GM21367 (cell line): Measurements from ENCODE around the gene SRRM3.
"Not testable (repeated sequence)": the region's sequence is repeated elsewhere in the genome, so short reads cannot be mapped to it uniquely, and the experiment has no call there.

Source experiments
- ATAC-seq: cut with Tn5 transposase; IDR thresholded peaks from one replicate; pipeline ENCODE4 v1.9.1; 2021; ENCODE audit not compliant: unreplicated experiment

The SRRM3 gene

DNA sequence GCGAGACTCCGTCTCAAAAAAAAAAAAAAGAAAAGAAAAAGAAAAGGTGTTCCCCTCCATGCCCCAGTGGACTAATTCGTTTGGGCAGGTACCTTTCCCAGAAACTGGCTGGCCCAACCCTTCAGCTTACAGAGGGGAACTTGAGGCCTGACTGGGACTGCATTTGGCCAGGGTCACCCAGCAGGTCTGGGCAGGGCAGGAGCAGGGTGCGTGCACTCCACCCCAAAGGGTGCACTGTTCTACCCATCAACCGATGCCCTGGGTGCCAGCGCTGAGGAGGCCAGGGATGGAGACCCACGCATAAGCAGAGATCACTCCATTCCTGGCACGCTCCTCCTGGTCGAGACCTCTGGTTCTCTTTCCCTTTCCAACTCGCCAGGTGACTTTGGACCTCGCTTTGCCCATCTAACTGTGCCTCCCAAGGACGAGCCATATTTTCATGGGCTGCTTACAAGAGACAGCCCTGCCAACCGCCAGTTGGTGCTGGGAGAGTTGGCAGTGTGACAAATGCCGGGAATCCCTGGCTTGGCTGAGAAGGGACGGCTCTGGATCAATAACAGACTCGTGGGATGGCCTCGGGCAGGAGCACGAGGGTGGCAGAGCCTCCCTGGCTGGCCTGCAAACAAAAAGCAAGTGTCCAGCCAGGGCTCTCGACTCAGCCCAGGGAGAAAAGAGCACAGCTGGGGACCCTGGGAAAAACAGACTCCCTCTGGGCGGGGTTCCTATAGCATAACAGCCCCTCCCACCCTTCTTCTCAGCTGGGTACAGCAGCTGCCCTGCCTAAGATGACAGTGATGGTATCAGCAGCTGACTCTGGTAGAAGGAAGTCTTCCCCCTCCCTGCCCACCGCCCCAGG is 108.6 kb downstream of the SRRM3 start:
- ATAC-seq: no peak

DNA sequence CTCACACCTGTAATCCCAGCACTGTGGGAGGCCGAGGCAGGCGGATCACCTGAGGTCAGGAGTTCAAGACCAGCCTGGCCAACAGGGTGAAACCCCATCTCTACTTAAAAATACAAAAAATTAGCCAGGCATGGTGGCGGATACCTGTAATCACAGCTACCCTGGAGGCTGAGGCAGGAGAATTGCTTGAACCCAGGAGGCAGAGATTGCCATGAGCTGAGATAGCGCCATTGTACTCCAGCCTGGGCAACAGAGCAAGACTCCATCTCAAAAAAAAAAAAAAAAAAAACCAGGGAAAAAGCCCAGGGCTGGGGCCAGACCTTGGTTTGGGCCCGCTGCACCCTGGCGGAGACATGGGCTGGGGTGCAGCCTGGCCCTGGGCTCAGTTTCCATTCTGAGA is 110.1 kb downstream of the SRRM3 start:
- ATAC-seq: not testable (repeated sequence)

DNA sequence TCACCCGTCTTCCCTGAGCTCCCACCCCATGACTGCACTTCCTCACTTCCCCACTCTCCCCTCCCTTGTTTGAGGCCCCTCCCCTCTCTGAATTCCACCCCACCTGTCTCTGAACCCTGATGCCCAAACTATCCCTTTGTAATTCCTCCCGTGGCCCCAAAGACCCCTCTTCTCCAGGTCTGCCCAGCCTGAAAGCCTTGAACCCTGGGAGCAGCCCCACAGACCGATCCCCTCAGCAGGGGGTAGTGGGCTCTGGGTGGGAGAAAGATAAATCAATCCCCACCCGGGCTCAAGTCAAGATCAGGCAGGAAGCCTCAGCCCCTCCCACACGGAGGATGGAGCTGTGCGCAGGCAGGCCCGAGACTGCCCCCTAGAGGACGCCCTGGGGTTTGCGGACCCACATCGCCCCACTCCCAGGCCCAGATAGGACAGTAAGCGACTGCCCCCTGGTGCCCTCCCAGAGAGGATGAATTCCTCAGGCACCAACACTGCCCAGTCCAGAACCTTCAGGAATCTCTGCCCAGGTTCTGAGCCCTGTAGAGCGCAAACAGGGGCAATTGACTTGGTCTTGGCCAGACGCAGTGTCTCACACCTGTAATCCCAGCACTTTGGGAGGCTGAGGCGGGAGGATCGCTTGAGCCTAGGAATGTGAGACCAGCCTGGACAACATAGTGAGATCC is 112.5 kb downstream of the SRRM3 start:
- peak; percentile 34 for ATAC-seq

DNA sequence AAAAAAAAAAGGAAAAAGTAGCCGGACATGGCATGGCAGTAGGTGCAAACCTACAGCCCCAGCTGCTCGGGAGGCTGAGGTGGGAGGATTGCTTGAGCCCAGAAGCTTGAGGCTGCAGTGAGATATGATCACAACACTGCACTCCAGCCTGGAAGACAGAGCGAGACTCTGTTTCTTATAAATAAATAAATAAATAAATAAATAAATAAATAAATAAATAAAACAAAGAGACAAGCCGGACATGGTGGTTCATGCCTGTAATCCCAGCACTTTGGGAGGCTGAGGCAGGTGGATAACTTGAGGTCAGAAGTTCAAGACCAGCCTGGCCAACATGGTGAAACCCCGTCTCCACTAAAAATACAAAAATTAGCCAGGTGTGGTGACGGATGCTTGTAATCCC is 113.0 kb downstream of the SRRM3 start:
- not testable (repeated sequence) for ATAC-seq

DNA sequence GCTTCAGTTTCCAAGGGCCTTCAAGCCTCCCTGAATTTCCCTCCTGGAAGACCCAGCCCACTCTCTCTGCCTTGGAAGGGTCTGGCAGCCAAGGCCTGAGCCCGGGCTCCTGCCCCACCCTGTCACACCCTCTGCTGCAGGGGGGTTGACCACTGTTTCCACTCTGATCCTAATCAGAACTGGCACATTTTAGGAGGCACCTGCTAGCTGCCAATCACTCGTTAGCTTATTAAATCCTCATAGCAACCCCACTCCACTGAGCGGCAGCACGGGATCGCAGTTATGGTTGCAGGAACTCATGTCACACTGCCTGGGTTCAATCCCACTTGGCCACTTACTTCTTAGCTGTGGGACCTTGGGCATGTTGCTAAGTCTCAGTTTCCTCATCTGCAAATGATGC is 113.7 kb downstream of the SRRM3 start:
- no peak for ATAC-seq

DNA sequence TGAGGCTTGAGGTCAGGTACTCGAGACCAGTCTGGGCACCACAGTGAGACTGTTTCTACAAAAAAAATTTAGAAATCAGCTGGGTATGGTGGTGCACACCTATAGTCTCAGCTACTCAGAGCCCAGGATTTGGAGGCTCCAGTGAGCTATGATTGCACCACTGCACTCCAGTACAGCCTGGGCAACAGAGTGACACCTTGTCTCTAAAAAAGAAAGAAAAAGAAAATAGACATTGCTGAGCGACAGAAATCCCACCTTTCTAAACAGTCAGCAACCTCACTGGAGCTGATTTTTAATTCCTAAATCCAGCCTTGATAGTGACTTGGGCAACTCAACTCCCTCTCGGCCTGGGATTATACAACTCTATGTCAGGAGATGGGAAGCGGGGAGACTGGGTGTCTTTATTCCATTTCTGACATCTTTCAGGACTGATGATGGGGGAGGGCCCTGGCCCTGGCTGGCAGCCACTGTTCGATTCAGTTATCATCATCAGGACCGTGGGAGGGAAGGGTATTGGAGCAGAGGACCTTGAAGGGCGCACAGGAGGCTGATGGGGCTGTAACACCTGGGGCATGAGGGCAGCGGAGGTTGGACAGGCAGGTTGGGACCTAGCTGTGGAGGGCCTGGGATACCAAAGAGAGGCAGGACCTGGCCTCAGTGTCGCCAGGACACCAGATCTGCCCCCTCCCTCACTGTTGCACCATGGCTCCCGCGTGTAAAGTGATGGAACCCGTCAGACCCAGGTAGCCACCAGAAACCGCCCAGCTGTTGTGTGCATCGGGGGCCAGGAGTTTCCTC is 115.5 kb downstream of the SRRM3 start:
- ATAC-seq: no peak

DNA sequence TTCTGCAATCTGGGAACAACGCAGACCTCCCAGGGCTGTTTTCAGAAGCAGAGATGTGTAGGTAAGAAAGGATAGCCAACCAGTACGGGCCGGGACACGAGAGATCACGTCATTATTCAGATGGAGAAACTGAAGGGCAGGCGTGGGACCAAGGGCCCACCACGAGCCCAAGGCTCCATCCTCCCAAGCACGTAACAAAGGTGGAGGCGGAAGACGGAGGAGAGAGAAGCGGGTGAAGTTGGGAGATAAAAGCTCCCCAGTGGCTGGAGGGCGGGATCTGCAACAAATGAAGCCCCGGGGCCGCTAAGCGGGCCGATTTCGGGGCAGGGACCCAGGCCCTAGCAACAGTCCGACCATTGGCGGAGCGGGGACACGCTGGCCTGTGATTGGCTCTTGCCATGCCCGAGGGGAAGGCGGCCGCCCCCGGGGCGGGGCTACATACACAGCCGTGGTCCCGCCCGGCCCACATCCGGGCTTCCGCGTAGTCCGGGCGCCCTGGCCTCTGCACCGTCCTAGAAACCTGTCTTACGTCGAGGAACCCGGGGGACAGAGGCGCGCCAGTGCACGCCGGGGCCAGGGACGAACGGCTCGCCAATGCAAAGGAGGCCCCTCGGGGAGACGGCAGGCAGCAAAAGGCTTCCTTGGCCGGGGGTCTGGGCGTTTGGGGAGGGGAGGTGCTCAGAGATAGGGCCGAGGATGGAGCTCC is 116.2 kb downstream of the SRRM3 start:
- peak; percentile 88 for ATAC-seq

DNA sequence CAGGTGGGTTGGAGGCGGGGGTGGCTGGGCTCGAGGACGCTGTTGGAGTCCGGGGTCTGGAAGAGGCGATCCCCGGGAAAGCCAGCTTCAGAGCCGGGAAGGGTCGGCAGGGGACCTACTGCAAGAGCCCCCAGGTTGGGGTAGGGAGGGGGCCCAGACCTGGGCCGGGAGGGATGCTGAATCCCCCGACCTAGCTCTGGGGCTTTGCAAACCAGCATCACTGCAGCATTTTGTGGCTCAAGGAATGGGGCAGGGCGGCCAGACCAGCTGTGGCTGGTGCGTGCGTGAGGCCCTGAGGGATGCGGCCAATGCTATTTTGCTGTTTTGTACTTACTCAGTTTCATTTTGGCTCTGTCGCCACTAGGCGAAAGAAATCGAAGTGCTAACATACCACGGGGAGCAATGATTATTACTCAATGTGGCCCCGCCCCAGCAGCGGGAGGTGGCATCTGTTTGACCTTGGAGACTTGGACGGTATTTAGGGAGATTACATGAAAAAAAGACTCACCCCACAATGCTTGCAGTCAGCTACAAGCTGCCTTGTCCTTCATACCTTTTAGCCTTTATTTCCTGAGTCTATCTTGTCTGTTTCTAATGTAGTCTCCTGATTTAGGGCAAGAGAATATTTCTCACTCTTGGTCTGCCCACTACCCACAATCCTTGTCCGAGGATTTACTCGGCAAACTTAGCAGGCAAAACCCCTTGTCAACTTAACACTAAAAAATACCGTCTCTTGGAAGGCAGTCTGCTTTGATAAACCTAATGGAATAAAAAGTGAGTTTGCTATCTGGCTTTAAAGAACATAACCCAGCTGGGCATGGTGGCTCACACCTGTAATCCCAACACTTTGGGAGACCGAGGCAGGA is 117.0 kb downstream of the SRRM3 start:
- peak; percentile 39 for ATAC-seq

DNA sequence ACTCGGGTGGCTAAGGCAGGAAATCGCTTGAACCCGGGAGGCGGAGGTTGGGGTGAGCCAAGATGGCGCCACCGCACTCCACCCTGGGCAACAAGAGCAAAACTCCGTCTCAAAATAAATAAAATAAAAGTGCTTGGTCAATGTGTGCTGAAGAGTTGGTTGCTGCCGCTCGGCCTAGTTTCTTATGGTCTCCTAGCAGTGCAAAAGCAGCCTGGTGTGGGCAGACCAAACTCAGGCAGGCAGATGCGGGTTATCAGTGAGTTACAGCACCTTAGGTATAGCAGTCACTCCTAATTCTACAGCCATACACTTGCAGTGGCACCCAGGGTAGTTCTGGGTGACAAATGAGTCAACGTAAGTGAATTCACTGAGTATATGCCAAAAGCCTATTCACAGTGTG is 123.4 kb downstream of the SRRM3 start:
- ATAC-seq: no peak

DNA sequence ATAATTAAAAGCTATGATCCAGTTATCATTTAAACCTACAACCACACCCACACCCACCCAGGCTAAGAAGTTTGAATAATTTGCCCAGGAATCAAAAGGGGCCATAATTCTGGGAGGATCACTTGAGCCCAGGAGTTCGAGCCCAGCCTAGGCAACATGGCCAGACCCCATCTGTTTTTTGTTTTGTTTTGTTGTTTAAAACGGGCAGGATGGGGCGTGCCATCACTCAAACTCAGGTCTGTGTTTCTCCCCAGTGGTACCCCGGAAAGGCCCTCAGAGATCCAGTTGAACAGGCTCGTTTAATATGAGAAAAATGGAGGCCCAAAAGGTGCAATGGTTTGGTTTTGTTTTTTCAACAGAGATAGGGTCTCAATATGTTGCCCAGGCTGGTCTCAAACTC is 124.1 kb downstream of the SRRM3 start:
- ATAC-seq: no peak

DNA sequence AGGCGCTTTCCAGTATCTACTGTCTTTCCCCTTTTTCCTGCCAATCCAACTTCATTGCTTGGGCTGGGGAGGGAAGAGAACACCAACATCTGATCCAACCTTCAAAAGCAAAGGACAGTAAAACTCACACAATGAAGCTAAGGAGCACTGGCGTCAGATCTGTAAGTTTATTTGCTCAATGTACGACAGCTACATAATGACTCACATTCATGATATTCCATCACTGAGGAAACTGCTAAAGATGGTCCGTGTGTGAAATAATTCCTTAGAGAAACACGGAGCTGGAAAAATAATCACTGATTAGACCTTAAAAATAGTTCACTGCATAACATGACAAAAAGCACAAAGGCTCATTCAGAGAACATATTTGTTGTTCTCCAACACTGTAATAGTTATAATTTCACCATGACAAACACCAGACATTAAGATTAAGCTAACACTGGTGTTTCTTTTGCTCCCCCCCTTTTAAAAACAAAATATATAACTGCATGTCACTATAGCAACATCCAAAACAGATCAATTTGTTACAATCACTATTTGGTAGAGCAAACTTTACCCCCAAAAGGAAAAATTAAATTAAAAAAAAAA is 125.0 kb downstream of the SRRM3 start:
- no peak for ATAC-seq

DNA sequence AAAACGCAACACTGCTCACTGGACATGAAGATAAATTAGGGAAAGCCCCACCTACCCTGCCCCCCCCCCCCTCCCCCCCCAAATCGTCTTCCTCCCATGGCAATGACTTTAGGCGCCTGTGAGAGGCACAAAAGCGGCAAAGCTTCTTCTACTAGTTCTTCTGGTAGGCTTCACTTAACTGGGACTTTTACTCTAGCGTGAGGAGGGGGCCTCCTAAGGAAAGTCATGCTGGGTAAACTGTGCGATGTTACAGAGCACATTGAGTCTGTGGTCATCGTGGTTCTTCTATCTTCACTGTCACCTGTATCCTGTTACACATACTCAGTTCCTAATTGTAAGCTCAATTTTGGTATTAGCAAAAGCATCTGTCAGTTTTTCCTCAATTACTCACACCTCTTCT is 125.9 kb downstream of the SRRM3 start:
- ATAC-seq: no peak

DNA sequence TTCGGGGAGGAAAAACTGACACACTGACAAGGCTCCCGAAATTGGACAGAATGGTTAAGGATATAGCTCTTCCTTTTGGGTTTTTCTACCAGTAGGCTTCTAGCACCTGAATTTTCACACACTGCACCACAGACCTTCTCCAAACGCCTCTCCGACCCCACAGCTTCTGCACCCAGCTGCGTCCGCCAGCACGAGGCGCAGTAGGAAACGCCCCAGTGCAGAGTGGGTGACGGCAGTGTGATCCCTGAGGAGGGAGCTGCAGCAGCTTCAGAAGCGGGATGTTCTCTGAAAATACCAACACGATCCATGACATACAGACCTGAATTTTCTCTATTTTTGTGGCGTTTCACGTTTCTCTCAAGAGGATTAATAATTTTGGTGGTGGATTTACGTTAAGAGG is 126.7 kb downstream of the SRRM3 start:
- ATAC-seq: no peak

DNA sequence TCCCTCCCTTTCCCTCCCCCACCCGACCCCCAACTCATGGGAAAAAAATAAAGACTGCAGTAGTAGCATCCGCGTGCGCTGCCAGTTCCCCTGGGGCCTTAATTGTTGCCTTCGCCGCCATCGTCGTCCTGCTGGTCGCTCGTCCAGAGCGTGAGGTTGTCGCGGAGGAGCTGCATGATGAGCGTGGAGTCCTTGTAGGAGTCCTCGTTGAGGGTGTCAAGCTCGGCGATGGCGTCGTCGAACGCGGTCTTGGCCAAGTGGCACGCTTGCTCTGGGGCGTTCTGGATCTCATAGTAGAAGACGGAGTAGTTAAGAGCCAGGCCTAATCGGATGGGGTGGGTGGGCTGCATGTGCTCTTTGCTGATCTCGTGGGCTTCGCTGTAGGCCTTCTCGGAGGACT is 127.8 kb downstream of the SRRM3 start:
- no peak for ATAC-seq

DNA sequence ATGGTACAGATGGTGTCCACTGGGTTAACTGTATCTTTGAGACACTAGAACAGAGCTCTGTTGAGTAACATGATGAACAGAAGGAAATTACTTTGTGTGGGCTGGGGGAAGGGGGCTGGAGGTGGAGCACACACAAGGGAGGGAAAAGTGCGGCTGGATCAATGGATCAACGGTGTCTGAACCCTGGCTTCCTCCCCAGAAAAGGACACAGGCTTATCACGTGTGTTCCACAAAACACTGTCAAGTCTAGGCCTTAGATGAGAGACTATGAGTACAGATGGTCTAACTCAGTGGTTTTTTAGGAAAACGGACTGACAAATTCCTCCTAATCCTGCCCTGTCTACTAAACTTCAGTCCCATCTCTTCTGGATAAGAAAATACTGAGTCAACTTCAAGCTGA is 128.6 kb downstream of the SRRM3 start:
- no peak for ATAC-seq

DNA sequence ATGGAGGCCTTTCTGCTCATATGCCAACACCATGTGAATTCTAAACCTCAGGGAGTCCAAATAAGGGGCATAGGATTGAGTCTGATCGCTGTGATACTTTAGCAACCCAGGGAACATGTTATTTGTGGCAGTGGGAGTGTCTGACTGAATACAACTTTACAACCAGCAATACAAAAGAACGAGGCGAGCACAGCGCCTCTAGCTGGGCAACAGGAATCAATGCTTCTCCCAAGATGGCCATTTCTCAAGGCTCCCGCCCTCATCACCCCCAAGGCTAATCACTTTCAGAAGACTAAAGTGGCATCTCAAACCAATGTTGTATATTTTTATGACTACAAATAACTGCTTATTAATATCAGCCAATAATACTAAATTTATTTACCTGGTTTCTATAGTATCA is 129.0 kb downstream of the SRRM3 start:
- ATAC-seq: no peak

DNA sequence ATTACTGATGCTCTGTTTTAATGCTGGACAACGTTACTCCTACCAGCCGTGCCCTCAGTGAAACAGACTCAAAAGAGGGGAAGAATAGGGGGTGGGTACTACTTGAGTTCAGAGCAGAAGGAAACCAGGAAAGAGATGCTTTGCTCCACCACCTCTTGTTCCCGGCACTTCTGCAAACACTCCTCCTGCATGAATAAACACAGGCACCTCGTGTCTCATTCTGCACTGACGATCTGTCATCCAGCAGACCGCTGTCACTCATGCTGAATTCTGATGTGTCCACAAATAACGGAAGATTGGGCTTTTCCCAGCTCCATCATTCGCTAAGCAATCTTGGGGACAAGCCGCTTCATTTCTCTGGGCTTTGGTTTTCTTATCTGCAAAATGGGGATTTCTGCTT is 130.4 kb downstream of the SRRM3 start:
- ATAC-seq: no peak

DNA sequence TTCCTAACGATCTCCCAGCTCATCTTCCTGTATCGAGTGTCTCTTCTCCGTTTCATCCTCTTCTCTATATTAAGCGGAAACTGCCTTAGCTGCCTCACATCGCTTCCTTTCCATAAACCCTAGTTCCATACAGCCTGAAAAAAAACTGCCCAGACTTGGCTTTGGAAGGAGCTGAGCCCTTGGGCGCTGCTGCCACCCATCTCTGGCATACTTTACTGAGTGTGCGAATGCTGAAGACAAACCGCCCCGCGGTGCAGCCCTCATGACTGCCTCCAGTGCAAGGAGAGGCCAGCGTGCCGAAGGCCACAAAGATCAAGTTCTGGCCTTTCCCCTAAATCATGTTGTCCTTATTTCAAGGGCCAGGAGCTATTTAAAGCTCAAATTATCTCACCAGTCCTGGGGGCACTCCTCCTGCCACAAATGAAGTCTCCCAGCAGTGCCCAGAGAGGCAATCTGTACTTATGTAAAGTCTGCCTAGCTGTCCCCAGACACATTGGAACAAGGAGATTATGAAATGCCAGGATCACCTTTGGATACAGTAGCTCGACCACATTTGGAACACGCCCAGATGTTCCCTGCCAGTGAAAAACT is 131.9 kb downstream of the SRRM3 start:
- no peak for ATAC-seq

DNA sequence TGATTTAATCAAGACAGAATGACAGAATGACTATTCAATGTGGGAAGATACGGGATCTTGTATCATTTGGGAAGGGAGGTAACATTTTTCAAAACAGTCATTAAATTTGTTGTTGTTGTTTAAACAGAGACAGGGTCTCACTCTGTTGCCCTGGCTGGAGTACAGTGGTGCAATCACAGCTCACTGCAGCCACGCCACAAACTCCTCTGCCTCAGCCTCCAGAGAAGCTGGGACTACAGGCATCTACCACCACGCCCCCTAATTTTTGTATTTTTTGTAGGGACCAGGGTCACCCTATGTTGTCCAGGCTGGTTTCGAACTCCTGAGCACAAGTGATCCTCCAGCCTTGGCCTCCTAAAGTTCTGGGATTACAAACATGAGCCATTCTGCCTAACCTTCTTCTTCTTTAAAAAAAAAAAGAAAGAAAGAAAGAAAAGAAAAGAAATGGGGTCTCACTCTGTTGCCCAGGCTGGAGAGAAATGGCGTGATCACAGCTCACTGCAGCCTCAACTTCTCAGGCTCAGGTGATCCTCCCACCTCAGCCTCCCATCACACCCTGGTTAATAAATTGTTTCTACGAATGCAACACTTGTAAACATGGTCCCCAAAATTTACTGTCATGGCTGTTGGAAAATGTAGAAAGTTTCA is 132.7 kb downstream of the SRRM3 start:
- ATAC-seq: no peak
